Activated T-helper 2 cell treated with anti-CD3 and anti-CD28 coated beads, Interferon-gamma antibody, Interleukin-2, Interleukin-4, amounts not matched to agents 10 μg/mL and 5 μg/mL and 100 μg/mL, durations not matched to agents 14 hours and 24 hours and 36 hours (primary cell): ENCODE data around the gene CCL2. TPM values are rescaled to one million over a fixed set of nuclear protein-coding genes. Genes with fewer than 3 reads are reported as not detected.

Source experiments
- DNase-seq: peaks from one replicate; pipeline ENCODE4 v3.0.0; 2021; ENCODE audit warnings: low spot score
- H3K27ac Mint-ChIP-seq: one replicate; pipeline ENCODE4 v1.8.0; 2021; ENCODE audit warnings: mixed read lengths
- H3K27me3 Mint-ChIP-seq: one replicate; pipeline ENCODE4 v1.8.0; 2021; ENCODE audit warnings: low read depth, mixed read lengths
- H3K36me3 Mint-ChIP-seq: one replicate; pipeline ENCODE4 v1.8.0; 2021; ENCODE audit warnings: low read depth, mixed read lengths
- H3K4me1 Mint-ChIP-seq: one replicate; pipeline ENCODE4 v1.8.0; 2021; ENCODE audit warnings: low read depth, mixed read lengths
- H3K4me3 Mint-ChIP-seq: one replicate; pipeline ENCODE4 v1.8.0; 2021; ENCODE audit warnings: low read depth, mild to moderate bottlenecking, moderate library complexity, mixed read lengths
- H3K9me3 Mint-ChIP-seq: one replicate; pipeline ENCODE4 v1.8.0; 2021; ENCODE audit warnings: mixed read lengths
- intact Hi-C: fragments of 100-400 bp; cut with micrococcal nuclease; formaldehyde crosslinking; loops from one replicate; pipeline ENCODE4 v1.15.1; 2023
- total RNA-seq: library from RNA; stranded (reverse); gene quantifications from 2 replicates; pipeline ENCODE4 v1.2.3, GENCODE V29; 2022

Gene CCL2
- total RNA-seq, 1 donor from 2014 or later = not detected

GRCh38 chr17:34257299-34257985 lies 2.4 kb downstream of the CCL2 start:
- no peaks in the 10 kb centered on the region for H3K9me3 Mint-ChIP-seq
- H3K4me3 Mint-ChIP-seq = no peak overlapping the region
- peaks cover 52% of the 10 kb centered on the region for H3K27me3 Mint-ChIP-seq
- peaks cover 8% of the 10 kb centered on the region for H3K4me1 Mint-ChIP-seq
- intact Hi-C loops = no loop called here
- no peak overlapping the region for H3K27ac Mint-ChIP-seq
- no peak for DNase-seq
- no peaks in the 10 kb centered on the region for H3K36me3 Mint-ChIP-seq

- DNase-seq = no peak
- peaks cover 48% of the 10 kb centered on the region for H3K27me3 Mint-ChIP-seq
- intact Hi-C loops = no loop called here
- H3K4me1 Mint-ChIP-seq = peaks cover 5% of the 10 kb centered on the region
- no peak overlapping the region for H3K27ac Mint-ChIP-seq
- no peaks in the 10 kb centered on the region for H3K36me3 Mint-ChIP-seq
- no peak overlapping the region for H3K4me3 Mint-ChIP-seq
- no peaks in the 10 kb centered on the region for H3K9me3 Mint-ChIP-seq
Measured at GRCh38 chr17:34257986-34258326, 2.9 kb downstream of the CCL2 start.

- H3K36me3 Mint-ChIP-seq = no peaks in the 10 kb centered on the region
- H3K9me3 Mint-ChIP-seq = no peaks in the 10 kb centered on the region
- intact Hi-C loops = no loop called here
- DNase-seq = no peak
- H3K4me3 Mint-ChIP-seq = no peak overlapping the region
- peaks cover 40% of the 10 kb centered on the region for H3K27me3 Mint-ChIP-seq
- no peak overlapping the region for H3K27ac Mint-ChIP-seq
- peaks cover 3% of the 10 kb centered on the region for H3K4me1 Mint-ChIP-seq
Measured at GRCh38 chr17:34259146-34259545, 4.1 kb downstream of the CCL2 start.

- peaks cover 3% of the 10 kb centered on the region for H3K4me1 Mint-ChIP-seq
- no peaks in the 10 kb centered on the region for H3K36me3 Mint-ChIP-seq
- no peak overlapping the region for H3K4me3 Mint-ChIP-seq
- no peaks in the 10 kb centered on the region for H3K9me3 Mint-ChIP-seq
- intact Hi-C loops = no loop called here
- no peak overlapping the region for H3K27ac Mint-ChIP-seq
- no peak for DNase-seq
- peaks cover 42% of the 10 kb centered on the region for H3K27me3 Mint-ChIP-seq
Measured at GRCh38 chr17:34260861-34261260, 5.8 kb downstream of the CCL2 start.

GRCh38 chr17:34261568-34262337 lies 6.7 kb downstream of the CCL2 start:
- H3K27me3 Mint-ChIP-seq = peaks cover 44% of the 10 kb centered on the region
- intact Hi-C loops = no loop called here

DNA sequence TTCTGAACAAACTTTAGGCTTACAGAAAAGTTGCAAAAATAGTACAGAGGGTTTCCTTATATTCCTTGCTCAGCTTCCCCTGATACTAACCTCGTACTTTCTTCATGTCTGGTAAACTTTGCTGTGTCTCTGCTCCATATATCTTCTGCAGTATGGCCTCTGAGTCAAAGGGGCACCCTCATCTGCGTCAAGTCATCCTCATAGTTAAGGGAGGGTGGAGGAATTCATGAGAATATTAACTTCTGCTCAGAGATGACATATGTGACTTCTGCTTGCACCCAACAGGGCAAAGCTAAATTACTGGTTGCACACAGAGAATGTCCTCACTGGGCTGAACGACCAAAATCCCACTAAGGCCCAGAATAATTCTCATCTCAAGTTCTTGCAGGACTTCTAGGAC lies 10.6 kb downstream of the CCL2 start:
- Mint-ChIP-seq H3K4me1 (peaks cover 3% of the 10 kb centered on the region), H3K27ac (no peak overlapping the region), H3K27me3 (peaks cover 42% of the 10 kb centered on the region), H3K4me3 (no peak overlapping the region), H3K9me3 (no peaks in the 10 kb centered on the region), H3K36me3 (no peaks in the 10 kb centered on the region)
- intact Hi-C loops = no loop called here
- no peak for DNase-seq

More at GRCh38 chr17:34261568-34262337, 6.7 kb downstream of the CCL2 start:
- H3K36me3 Mint-ChIP-seq = no peaks in the 10 kb centered on the region
- no peak for DNase-seq
- H3K4me3 Mint-ChIP-seq = no peak overlapping the region
- no peaks in the 10 kb centered on the region for H3K9me3 Mint-ChIP-seq
- peaks cover 3% of the 10 kb centered on the region for H3K4me1 Mint-ChIP-seq
- no peak overlapping the region for H3K27ac Mint-ChIP-seq

- peaks cover 48% of the 10 kb centered on the region for H3K27me3 Mint-ChIP-seq
Measured at GRCh38 chr17:34269969-34270368, 14.9 kb downstream of the CCL2 start, which contains the start of gene CCL7. CCL7 (plus strand) TSS chr17:34270221; CDS start chr17:34270291, 70 bp downstream.

GRCh38 chr17:34275881-34276280 lies 20.8 kb downstream of the CCL2 start:
- no peaks in the 10 kb centered on the region for H3K9me3 Mint-ChIP-seq
- no peak overlapping the region for H3K4me3 Mint-ChIP-seq
- intact Hi-C loops = no loop called here
- no peak for DNase-seq
- no peaks in the 10 kb centered on the region for H3K4me1 Mint-ChIP-seq
- H3K27ac Mint-ChIP-seq = no peak overlapping the region
- H3K27me3 Mint-ChIP-seq = peaks cover 46% of the 10 kb centered on the region
- H3K36me3 Mint-ChIP-seq = no peaks in the 10 kb centered on the region

More at GRCh38 chr17:34269969-34270368, 14.9 kb downstream of the CCL2 start, which contains the start of gene CCL7:
- no peak for DNase-seq
- intact Hi-C loops = no loop called here
- Mint-ChIP-seq H3K27ac (no peak within 1 kb of the TSS), H3K4me3 (no peak within 1 kb of the TSS), H3K4me1 (no peaks in the 10 kb centered on the region), H3K9me3 (no peaks in the 10 kb centered on the region), H3K36me3 (no peaks in the 10 kb centered on the region)

DNA sequence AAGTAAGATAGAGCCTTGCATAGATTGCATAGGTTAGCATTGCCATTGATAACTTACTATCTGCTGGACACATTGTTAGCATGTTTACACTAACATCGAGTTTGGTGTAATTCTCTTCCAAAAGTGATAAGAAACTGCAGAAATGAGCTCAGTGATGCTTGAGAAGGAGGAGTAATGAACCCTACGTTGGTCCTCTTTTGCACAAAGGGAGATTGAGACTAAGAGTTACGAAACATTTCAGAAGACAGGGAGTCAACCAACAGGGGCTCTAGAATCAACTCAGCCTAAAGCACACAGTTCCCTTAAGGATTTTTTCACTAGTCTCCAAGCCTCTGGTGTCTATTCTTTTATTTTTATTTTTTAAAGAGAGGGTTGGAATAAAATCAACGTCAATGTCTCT lies 21.7 kb downstream of the CCL2 start:
- Mint-ChIP-seq H3K27me3 (peaks cover 48% of the 10 kb centered on the region), H3K4me1 (no peaks in the 10 kb centered on the region), H3K27ac (no peak overlapping the region), H3K4me3 (no peak overlapping the region), H3K36me3 (no peaks in the 10 kb centered on the region), H3K9me3 (no peaks in the 10 kb centered on the region)
- no peak for DNase-seq
- intact Hi-C loops = no loop called here

- no peaks in the 10 kb centered on the region for H3K4me1 Mint-ChIP-seq
- H3K27ac Mint-ChIP-seq = no peak overlapping the region
- H3K9me3 Mint-ChIP-seq = no peaks in the 10 kb centered on the region
- DNase-seq = no peak
- intact Hi-C loops = no loop called here
- H3K4me3 Mint-ChIP-seq = no peak overlapping the region
- H3K27me3 Mint-ChIP-seq = peaks cover 35% of the 10 kb centered on the region
- no peaks in the 10 kb centered on the region for H3K36me3 Mint-ChIP-seq
Measured at GRCh38 chr17:34283571-34283970, 28.5 kb downstream of the CCL2 start.

- Mint-ChIP-seq H3K27ac (no peak within 1 kb of the TSS), H3K9me3 (no peaks in the 10 kb centered on the region), H3K4me1 (no peaks in the 10 kb centered on the region), H3K4me3 (no peak within 1 kb of the TSS), H3K27me3 (peaks cover 26% of the 10 kb centered on the region), H3K36me3 (no peaks in the 10 kb centered on the region)
- intact Hi-C loops = no loop called here
- DNase-seq = no peak
Measured at GRCh38 chr17:34285286-34285792, 30.3 kb downstream of the CCL2 start, which contains the start of gene CCL11. CCL11 (plus strand) TSS chr17:34285742; CDS start chr17:34285809, 67 bp downstream.

- no peaks in the 10 kb centered on the region for H3K9me3 Mint-ChIP-seq
- peaks cover 19% of the 10 kb centered on the region for H3K27me3 Mint-ChIP-seq
- H3K4me3 Mint-ChIP-seq = no peak overlapping the region
- intact Hi-C loops = no loop called here
- no peaks in the 10 kb centered on the region for H3K4me1 Mint-ChIP-seq
- no peaks in the 10 kb centered on the region for H3K36me3 Mint-ChIP-seq
- no peak overlapping the region for H3K27ac Mint-ChIP-seq
- DNase-seq = no peak
Measured at GRCh38 chr17:34287875-34288274, 32.8 kb downstream of the CCL2 start.

GRCh38 chr17:34290586-34290985 lies 35.5 kb downstream of the CCL2 start:
- Mint-ChIP-seq H3K9me3 (no peaks in the 10 kb centered on the region), H3K36me3 (no peaks in the 10 kb centered on the region), H3K27me3 (peaks cover 19% of the 10 kb centered on the region), H3K27ac (no peak overlapping the region), H3K4me3 (no peak overlapping the region), H3K4me1 (no peaks in the 10 kb centered on the region)
- intact Hi-C loops = no loop called here
- DNase-seq = no peak
